ENCODE data around the gene OSBP. TPM values are rescaled to one million over a fixed set of nuclear protein-coding genes. Genes with fewer than 3 reads are reported as not detected.

OSBP gene
- total RNA-seq, 2 experiments from 2014 or later = 33.9 to 37.0 TPM

Small RNAs within 50 kb of the gene (microRNA-seq; reads per million reads assigned to microRNA genes)
- not detected for gene MIR3162 (ENCODE audit: borderline microRNAs expressed, borderline replicate concordance)

Other genes with a start within 250 kb of the OSBP start
- not detected for gene OR5A2, start 189.4 kb downstream of the OSBP start, total RNA-seq
- gene OR5A1, start 179.3 kb downstream of the OSBP start, total RNA-seq = not detected
- gene OR4D6, start 158.8 kb downstream of the OSBP start, total RNA-seq = not detected
- not detected for gene OR4D10, start 142.5 kb downstream of the OSBP start, total RNA-seq
- gene OR4D11, start 112.2 kb downstream of the OSBP start, total RNA-seq = not detected
- gene OR4D9, start 104.2 kb downstream of the OSBP start, total RNA-seq = not detected
- gene PATL1, start 53.3 kb upstream of the OSBP start, total RNA-seq = 10 to 100 TPM; 56.7 to 56.8 TPM
- not detected for gene OR10V1, start 98.1 kb upstream of the OSBP start, total RNA-seq
- 1 to 10 TPM; 5.4 to 5.5 TPM for gene STX3, start 139.6 kb upstream of the OSBP start, total RNA-seq
- gene MRPL16, start 195.0 kb upstream of the OSBP start, total RNA-seq = 10 to 100 TPM; 59.5 to 63.2 TPM
- gene CBLIF, start 229.7 kb upstream of the OSBP start, total RNA-seq = not detected

All from activated naive CD4-positive, alpha-beta T cell treated with anti-CD3 and anti-CD28 coated beads for 36 hours (primary cell).